Neutrophil (primary cell): ENCODE data around the gene ADGRF3.

Source experiments
- H3K27ac ChIP-seq: fragments of 200-600 bp; sonication (generic); 2 replicates; pipeline ENCODE4 v1.5.1; 2016; ENCODE audit warnings: mild to moderate bottlenecking, moderate library complexity
- H3K27me3 ChIP-seq: fragments of 200-600 bp; sonication (generic); 2 replicates; pipeline ENCODE4 v1.6.0; 2016; ENCODE audit warnings: mild to moderate bottlenecking
- H3K36me3 ChIP-seq: fragments of 200-600 bp; sonication (generic); 2 replicates; pipeline ENCODE4 v1.5.1; 2017
- H3K4me1 ChIP-seq, 2 experiments: fragments of 200-600 bp in 1 of 2; sonication (generic) in 1 of 2; 1 replicate in 1 of 2; 2 replicates in 1 of 2; pipeline versions ENCODE4 v1.5.1 to v1.6.1; 2013 to 2016; ENCODE audit warnings: low read depth in 1 of 2, low read length in 1 of 2, mild to moderate bottlenecking in 1 of 2, moderate library complexity in 1 of 2; ENCODE audit not compliant: control insufficient read depth in 1 of 2, insufficient read depth in 1 of 2
- H3K4me3 ChIP-seq, 2 experiments: fragments of 200-600 bp in 1 of 2; sonication (generic) in 1 of 2; 1 replicate in 1 of 2; 2 replicates in 1 of 2; pipeline ENCODE4 v1.5.1; 2013 to 2016; ENCODE audit warnings: low read depth in 1 of 2, low read length in 1 of 2, mild to moderate bottlenecking in 1 of 2, moderate library complexity in 1 of 2
- H3K9me3 ChIP-seq: fragments of 200-600 bp; sonication (generic); 2 replicates; pipeline ENCODE4 v1.5.1; 2016
- TF ChIP-seq, protein P1 (sequence below): fragments of 200-600 bp; sonication (generic); IDR thresholded peaks from 2 replicates; pipeline ENCODE4 v1.5.1; 2016; ENCODE audit warnings: antibody characterized with exemption

Gene ADGRF3

DNA sequence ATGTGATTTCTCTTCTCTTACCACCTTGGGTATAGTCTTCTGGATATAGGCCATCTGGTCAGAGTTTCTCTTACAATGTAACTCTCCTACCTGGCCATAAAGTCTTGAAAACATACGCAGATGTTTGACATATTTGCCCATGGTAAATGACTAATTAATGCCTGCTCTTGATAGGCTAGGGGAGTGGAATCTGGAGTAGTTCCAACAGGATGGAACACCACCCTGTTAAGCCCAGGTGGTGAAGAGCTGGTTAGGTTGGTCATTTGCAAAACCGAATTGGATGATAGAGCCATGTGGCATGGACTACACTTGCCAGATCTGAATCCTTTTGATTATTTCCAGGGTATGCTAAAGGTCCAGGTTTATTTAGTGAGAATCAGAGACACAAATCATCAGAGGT is 65.4 kb downstream of the ADGRF3 start:
- no peaks in the 10 kb centered on the region for H3K4me1 ChIP-seq
- TF ChIP-seq, protein P1, sequence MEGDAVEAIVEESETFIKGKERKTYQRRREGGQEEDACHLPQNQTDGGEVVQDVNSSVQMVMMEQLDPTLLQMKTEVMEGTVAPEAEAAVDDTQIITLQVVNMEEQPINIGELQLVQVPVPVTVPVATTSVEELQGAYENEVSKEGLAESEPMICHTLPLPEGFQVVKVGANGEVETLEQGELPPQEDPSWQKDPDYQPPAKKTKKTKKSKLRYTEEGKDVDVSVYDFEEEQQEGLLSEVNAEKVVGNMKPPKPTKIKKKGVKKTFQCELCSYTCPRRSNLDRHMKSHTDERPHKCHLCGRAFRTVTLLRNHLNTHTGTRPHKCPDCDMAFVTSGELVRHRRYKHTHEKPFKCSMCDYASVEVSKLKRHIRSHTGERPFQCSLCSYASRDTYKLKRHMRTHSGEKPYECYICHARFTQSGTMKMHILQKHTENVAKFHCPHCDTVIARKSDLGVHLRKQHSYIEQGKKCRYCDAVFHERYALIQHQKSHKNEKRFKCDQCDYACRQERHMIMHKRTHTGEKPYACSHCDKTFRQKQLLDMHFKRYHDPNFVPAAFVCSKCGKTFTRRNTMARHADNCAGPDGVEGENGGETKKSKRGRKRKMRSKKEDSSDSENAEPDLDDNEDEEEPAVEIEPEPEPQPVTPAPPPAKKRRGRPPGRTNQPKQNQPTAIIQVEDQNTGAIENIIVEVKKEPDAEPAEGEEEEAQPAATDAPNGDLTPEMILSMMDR = no peak
- no peaks in the 10 kb centered on the region for H3K27me3 ChIP-seq
- no peak overlapping the region for H3K27ac ChIP-seq
- H3K36me3 ChIP-seq = peaks cover 99% of the 10 kb centered on the region
- H3K4me3 ChIP-seq = no peak overlapping the region
- H3K9me3 ChIP-seq = no peaks in the 10 kb centered on the region

DNA sequence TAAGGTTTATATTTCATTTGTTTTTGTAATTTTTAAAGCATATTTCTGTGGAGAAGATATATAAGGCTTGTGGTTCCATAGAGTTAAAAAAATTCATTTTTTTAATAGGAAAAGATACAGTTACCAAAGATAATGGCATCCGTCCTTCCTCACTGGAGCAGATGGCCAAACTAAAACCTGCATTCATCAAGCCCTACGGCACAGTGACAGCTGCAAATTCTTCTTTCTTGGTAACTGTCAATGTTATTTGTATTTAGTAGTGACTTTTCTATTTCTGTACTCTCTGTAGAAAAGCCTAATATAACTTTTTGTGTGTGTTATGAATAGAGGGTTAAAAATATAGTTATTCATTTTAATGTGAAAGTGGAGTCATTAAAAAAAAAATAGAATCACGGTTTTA is 66.7 kb downstream of the ADGRF3 start:
- Histone ChIP-seq H3K4me1 (no peaks in the 10 kb centered on the region), H3K9me3 (no peaks in the 10 kb centered on the region), H3K27ac (no peak overlapping the region), H3K4me3 (no peak overlapping the region), H3K36me3 (peaks cover 98% of the 10 kb centered on the region), H3K27me3 (no peaks in the 10 kb centered on the region)
- TF ChIP-seq, protein P1 = no peak

DNA sequence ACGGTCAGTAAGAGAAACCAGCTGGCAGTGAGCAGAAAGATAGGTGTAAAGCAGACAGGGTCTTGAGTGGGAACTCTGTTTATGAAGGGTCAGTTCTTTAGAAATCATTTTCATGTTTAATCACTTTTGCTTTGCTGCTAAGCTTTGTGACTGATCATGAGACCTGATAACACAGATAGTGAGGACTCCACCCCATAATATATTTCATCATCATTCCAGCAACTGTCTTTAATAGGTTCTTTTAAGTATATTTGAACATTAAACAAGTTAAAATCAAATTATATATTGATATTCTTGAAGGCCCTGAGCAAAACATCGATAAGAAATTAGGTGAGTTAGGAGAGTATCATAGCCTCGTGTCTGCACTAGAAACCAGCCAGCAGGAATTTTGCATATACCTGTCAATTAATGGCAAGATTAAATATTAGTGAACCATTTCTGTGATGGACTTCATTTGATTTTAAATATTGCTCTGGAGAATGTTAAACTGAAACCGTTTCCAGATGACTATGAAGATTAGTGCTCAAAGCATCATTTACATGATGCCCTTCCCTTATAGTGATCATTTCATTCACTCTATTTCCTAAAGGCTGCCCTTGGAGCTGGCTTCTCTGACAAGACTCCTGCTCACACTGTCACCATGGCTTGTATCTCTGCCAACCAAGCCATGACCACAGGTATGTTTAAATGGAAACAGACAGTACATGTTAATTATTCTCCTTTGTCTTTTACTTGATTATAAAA is 69.9 kb downstream of the ADGRF3 start:
- Histone ChIP-seq H3K27me3 (no peaks in the 10 kb centered on the region), H3K4me1 (peaks cover 8 to 10% of the 10 kb centered on the region in 2 experiments), H3K9me3 (no peaks in the 10 kb centered on the region), H3K27ac (no peak overlapping the region), H3K36me3 (peaks cover 76% of the 10 kb centered on the region), H3K4me3 (no peak overlapping the region)
- TF ChIP-seq, protein P1 = no peak

DNA sequence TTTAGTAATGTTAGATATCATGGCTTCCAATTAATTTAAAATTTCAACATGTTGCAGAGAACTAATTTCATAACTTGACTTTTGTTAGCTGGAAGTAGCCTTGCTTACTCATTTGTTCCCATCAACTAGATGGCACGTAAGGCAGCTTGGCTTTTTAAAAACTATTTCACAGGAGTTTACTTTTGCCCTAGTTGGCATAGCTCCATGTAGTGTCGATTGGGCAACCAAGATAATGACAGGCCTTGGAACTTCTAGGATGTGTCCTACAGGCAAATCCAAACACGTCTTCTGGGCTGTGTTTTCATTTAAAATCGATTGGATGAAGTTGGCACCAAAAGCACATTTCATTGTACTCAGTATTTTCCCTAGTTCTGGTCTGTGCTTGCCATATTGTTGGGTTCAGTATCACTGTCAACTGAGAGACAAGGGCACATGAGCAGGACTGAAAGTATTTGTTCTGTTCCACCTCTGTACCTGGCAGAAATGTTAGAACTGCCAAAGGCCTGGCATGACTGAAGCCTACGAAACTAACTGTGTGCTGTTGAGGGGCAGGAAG is 72.5 kb downstream of the ADGRF3 start:
- TF ChIP-seq, protein P1 = no peak
- H3K4me1 ChIP-seq = peaks cover 11% of the 10 kb centered on the region in 2 experiments
- peaks cover 60% of the 10 kb centered on the region for H3K36me3 ChIP-seq
- H3K27me3 ChIP-seq = no peaks in the 10 kb centered on the region
- no peak overlapping the region for H3K27ac ChIP-seq
- H3K4me3 ChIP-seq = no peak overlapping the region
- H3K9me3 ChIP-seq = no peaks in the 10 kb centered on the region

DNA sequence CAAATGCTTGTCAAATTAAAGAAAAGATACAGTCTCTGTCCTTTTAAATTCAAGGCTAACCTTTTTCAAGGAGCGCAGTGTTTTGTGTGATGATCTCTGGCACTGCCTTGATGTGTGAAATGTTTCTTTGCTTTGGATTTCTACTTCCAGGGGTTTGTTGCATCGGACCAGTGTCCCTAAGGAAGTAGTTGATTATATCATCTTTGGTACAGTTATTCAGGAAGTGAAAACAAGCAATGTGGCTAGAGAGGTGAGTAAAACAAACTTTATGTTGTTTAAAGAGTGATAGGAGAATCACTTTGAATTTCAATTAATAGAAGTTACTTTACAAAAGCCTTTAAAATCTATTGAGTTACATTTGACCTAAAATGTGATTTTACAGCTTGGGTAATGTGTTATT is 73.1 kb downstream of the ADGRF3 start:
- Histone ChIP-seq H3K27me3 (no peaks in the 10 kb centered on the region), H3K9me3 (no peaks in the 10 kb centered on the region), H3K27ac (peak overlapping the region; percentile 28), H3K4me1 (peaks cover 17 to 18% of the 10 kb centered on the region in 2 experiments), H3K36me3 (peaks cover 54% of the 10 kb centered on the region), H3K4me3 (no peak overlapping the region)
- TF ChIP-seq, protein P1 = no peak
